HepG2 (cell line): ENCODE results near the gene UPB1. TPM values are rescaled to one million over a fixed set of nuclear protein-coding genes. Genes with fewer than 3 reads are reported as not detected.
A peak's percentile ranks its signal among the peaks of the same experiment; 100 is the strongest.

Experiments used
- ARNT ChIP-seq: fragments of 450-650 bp; IDR thresholded peaks from 2 replicates; pipeline ENCODE4 v1.6.1; 2017
- GTF3A ChIP-seq: sonication (generic); formaldehyde crosslinking; conservative IDR thresholded peaks from 2 replicates; pipeline ENCODE4 v1.4.0; 2020; ENCODE audit warnings: mild to moderate bottlenecking, missing genetic modification reagents
- HDAC6 ChIP-seq: fragments of 200-600 bp; sonication (generic); IDR thresholded peaks from 2 replicates; pipeline ENCODE4 v1.7.0; 2017; ENCODE audit warnings: mild to moderate bottlenecking, antibody characterized with exemption, low read length, low read depth
- HNRNPK ChIP-seq: fragments of 200-400 bp; formaldehyde crosslinking; IDR thresholded peaks from 2 replicates; pipeline ENCODE4 v1.6.1; 2018; ENCODE audit warnings: low read length, low read depth, moderate library complexity, mild to moderate bottlenecking; ENCODE audit not compliant: poor library complexity, severe bottlenecking
- JUND ChIP-seq: sonication (generic); formaldehyde crosslinking; IDR thresholded peaks from 2 replicates; pipeline ENCODE4 v1.8.0; 2022; ENCODE audit warnings: mild to moderate bottlenecking, missing genetic modification reagents
- MAFK ChIP-seq, 2 experiments: IDR thresholded peaks in 1 of 2; conservative IDR thresholded peaks in 1 of 2; 2 replicates each; pipeline ENCODE4 v1.6.1; 2011; ENCODE audit warnings: improper control_type of control experiment in 2 of 2, low read length in 2 of 2
- MLLT10 ChIP-seq: sonication (generic); formaldehyde crosslinking; IDR thresholded peaks from 2 replicates; pipeline ENCODE4 v1.4.0; 2020; ENCODE audit warnings: missing genetic modification reagents
- RAD21 ChIP-seq: fragments of 450-650 bp; formaldehyde crosslinking; IDR thresholded peaks from 2 replicates; pipeline ENCODE4 v1.5.0; 2020; ENCODE audit warnings: mild to moderate bottlenecking
- RORA ChIP-seq: sonication (generic); formaldehyde crosslinking; IDR thresholded peaks from 2 replicates; pipeline ENCODE4 v1.5.0; 2020; ENCODE audit warnings: mild to moderate bottlenecking, missing genetic modification reagents, moderate library complexity
- SCMH1 ChIP-seq: sonication (generic); formaldehyde crosslinking; IDR thresholded peaks from 2 replicates; pipeline ENCODE4 v1.9.0; 2021; ENCODE audit warnings: missing genetic modification reagents, mild to moderate bottlenecking, borderline replicate concordance
- ZFX ChIP-seq: sonication (generic); formaldehyde crosslinking; IDR thresholded peaks from 2 replicates; pipeline ENCODE4 v1.4.0; 2020; ENCODE audit warnings: mild to moderate bottlenecking, low read depth, missing genetic modification reagents, moderate library complexity
- ZNF558 ChIP-seq: sonication (generic); formaldehyde crosslinking; IDR thresholded peaks from 2 replicates; pipeline ENCODE4 v1.9.0; 2022; ENCODE audit warnings: mild to moderate bottlenecking, missing genetic modification reagents, borderline replicate concordance
- ZNF792 ChIP-seq: IDR thresholded peaks from 2 replicates; pipeline ENCODE4 v1.6.1; 2016
- ZSCAN9 ChIP-seq: IDR thresholded peaks from 2 replicates; pipeline ENCODE4 v1.6.1; 2016; ENCODE audit warnings: borderline replicate concordance
- polyA plus RNA-seq, 8 experiments: library from polyadenylated mRNA; depleted of rRNA in 3 of 8; stranded (reverse) in 7 of 8; unstranded in 1 of 8; fragments of >200 nt; fragmentation: Illumina TruSeq in 4 of 8; extraction: Trizol in 4 of 8; gene quantifications; 2 replicates each; pipeline versions ENCODE4 v1.2.1 to v1.2.3, GENCODE V29; 2011 to 2016; ENCODE audit warnings: low read depth in 4 of 8, missing spikeins in 1 of 8, mixed read lengths in 1 of 8; ENCODE audit not compliant: insufficient read depth in 1 of 8
- total RNA-seq, 5 experiments: library from RNA; depleted of rRNA; stranded (reverse); fragments of >200 nt; fragmentation: Illumina TruSeq; extraction: Trizol; gene quantifications; 2 replicates each; pipeline ENCODE4 v1.2.3, GENCODE V29; 2016; ENCODE audit warnings: low read depth in 1 of 5
- TF ChIP-seq, protein P1 (sequence below): IDR thresholded peaks from 2 replicates; pipeline ENCODE4 v1.6.1; 2016; ENCODE audit warnings: control low read depth
- TF ChIP-seq, protein P2 (sequence below): sonication (generic); formaldehyde crosslinking; IDR thresholded peaks from 2 replicates; pipeline ENCODE4 v1.4.0; 2020; ENCODE audit warnings: missing genetic modification reagents
- TF ChIP-seq, protein P3 (sequence below): sonication (generic); formaldehyde crosslinking; IDR thresholded peaks from 2 replicates; pipeline ENCODE4 v1.8.1; 2023; ENCODE audit warnings: mild to moderate bottlenecking, missing genetic modification reagents, borderline replicate concordance
- TF ChIP-seq, protein P4 (sequence below): sonication (generic); formaldehyde crosslinking; IDR thresholded peaks from 2 replicates; pipeline ENCODE4 v1.4.0; 2020; ENCODE audit warnings: missing genetic modification reagents, borderline replicate concordance
- TF ChIP-seq, protein P5 (sequence below): IDR thresholded peaks from 2 replicates; pipeline ENCODE4 v1.6.1; 2016; ENCODE audit warnings: missing compliant biosample characterization, missing genetic modification reagents, borderline replicate concordance
- TF ChIP-seq, protein P6 (sequence below): sonication (generic); formaldehyde crosslinking; IDR thresholded peaks from 2 replicates; pipeline ENCODE4 v1.4.0; 2020; ENCODE audit warnings: mild to moderate bottlenecking, missing genetic modification reagents
- TF ChIP-seq, protein P7 (sequence below): sonication (generic); formaldehyde crosslinking; IDR thresholded peaks from 2 replicates; pipeline ENCODE4 v1.8.0; 2022; ENCODE audit warnings: missing genetic modification reagents, mild to moderate bottlenecking, inconsistent platforms, borderline replicate concordance

UPB1 gene
- total and polyA plus RNA-seq, 2 of the 13 experiments (the other 11 are each of a cell fraction or from before 2014, with no cell fraction given): 0.38 to 1.2 TPM

DNA sequence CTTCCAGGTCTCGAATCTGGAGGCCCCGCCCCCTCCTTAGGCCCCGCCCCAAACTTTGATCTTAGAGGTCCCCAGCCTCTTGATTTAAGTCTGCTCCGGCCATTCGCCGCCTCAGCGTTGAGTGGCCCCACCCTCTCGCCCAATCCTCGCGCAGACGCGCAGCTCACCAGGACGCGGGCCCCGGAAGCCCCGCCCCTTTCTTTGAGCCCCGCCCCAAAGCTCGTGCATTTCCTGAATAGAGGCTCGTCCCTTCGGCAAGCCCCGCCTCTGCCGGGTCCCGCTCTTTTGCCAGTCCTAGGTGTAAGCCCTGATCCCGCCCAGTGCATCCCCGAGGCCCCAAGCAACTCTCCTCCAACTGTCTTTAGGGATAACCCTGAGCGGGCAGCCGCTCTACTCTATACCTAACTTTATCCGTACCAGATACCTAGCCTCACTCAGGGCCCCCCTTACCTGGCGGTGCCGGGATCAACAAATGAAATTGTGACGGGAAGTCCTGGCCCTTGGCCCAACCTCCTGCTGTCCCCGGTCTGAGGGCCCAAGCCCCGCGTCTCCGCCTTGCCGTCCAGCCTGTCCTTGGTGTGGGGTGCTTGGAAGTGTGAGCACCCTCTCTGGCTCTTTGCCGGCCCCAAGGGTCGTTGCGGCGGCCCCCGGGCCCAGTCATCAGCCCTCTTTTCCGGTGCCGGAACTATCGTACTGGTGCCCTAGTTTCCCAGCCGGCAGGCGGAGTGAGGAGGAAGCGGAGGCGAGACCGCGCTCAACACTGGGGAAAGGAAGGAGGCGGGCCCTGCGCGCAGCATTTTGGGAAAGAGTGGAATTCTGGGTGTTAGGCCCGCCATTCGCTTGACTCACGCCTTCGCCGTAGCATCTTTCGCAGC is 60.3 kb downstream of the UPB1 start, which contains the start of gene SNRPD3 (continued):
- TF ChIP-seq, protein P1, sequence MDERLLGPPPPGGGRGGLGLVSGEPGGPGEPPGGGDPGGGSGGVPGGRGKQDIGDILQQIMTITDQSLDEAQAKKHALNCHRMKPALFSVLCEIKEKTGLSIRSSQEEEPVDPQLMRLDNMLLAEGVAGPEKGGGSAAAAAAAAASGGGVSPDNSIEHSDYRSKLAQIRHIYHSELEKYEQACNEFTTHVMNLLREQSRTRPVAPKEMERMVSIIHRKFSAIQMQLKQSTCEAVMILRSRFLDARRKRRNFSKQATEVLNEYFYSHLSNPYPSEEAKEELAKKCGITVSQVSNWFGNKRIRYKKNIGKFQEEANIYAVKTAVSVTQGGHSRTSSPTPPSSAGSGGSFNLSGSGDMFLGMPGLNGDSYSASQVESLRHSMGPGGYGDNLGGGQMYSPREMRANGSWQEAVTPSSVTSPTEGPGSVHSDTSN (CRISPR knock-in tag): 0 out of 2 replicates have a peak, but pooled peaks have one; percentile 15
- TF ChIP-seq MAFK (conservative IDR thresholded peaks at IDR 0.05 in 1 of 2, IDR thresholded peaks at IDR 0.05 in 1 of 2; ENCODE audit: low read length in 2 of 2) (0 out of 4 replicates have a peak, but pooled peaks of 1 of the 2 experiments have one; percentile 1), JUND (peak; percentile 62; the same call in 1 of the 2 replicates), GTF3A (CRISPR knock-in tag) (no peak), RORA (no peak), RAD21 (0 out of 2 replicates have a peak, but pooled peaks have one; percentile 35), ZSCAN9 (peak; percentile 93), SCMH1 (no peak), MLLT10 (CRISPR knock-in tag) (no peak), ARNT (no peak), ZNF558 (CRISPR knock-in tag) (no peak), ZFX (CRISPR knock-in tag) (peak; percentile 99), ZNF792 (CRISPR knock-in tag) (peak; percentile 91), HDAC6 (no peak), HNRNPK (no peak)
- TF ChIP-seq, protein P2, sequence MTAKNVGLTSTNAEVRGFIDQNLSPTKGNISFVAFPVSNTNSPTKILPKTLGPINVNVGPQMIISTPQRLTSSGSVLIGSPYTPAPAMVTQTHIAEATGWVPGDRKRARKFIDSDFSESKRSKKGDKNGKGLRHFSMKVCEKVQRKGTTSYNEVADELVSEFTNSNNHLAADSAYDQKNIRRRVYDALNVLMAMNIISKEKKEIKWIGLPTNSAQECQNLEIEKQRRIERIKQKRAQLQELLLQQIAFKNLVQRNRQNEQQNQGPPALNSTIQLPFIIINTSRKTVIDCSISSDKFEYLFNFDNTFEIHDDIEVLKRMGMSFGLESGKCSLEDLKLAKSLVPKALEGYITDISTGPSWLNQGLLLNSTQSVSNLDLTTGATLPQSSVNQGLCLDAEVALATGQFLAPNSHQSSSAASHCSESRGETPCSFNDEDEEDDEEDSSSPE (CRISPR knock-in tag): no peak; the same call in none of the 2 replicates
- TF ChIP-seq, protein P3, sequence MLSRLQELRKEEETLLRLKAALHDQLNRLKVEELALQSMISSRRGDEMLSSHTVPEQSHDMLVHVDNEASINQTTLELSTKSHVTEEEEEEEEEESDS (CRISPR knock-in tag): peak; percentile 92
- TF ChIP-seq, protein P4, sequence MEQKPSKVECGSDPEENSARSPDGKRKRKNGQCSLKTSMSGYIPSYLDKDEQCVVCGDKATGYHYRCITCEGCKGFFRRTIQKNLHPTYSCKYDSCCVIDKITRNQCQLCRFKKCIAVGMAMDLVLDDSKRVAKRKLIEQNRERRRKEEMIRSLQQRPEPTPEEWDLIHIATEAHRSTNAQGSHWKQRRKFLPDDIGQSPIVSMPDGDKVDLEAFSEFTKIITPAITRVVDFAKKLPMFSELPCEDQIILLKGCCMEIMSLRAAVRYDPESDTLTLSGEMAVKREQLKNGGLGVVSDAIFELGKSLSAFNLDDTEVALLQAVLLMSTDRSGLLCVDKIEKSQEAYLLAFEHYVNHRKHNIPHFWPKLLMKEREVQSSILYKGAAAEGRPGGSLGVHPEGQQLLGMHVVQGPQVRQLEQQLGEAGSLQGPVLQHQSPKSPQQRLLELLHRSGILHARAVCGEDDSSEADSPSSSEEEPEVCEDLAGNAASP (CRISPR knock-in tag): peak; percentile 75
- TF ChIP-seq, protein P5, sequence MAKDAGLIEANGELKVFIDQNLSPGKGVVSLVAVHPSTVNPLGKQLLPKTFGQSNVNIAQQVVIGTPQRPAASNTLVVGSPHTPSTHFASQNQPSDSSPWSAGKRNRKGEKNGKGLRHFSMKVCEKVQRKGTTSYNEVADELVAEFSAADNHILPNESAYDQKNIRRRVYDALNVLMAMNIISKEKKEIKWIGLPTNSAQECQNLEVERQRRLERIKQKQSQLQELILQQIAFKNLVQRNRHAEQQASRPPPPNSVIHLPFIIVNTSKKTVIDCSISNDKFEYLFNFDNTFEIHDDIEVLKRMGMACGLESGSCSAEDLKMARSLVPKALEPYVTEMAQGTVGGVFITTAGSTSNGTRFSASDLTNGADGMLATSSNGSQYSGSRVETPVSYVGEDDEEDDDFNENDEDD (CRISPR knock-in tag): peak; percentile 84; the same call in 1 of the 2 replicates
- TF ChIP-seq, protein P6, sequence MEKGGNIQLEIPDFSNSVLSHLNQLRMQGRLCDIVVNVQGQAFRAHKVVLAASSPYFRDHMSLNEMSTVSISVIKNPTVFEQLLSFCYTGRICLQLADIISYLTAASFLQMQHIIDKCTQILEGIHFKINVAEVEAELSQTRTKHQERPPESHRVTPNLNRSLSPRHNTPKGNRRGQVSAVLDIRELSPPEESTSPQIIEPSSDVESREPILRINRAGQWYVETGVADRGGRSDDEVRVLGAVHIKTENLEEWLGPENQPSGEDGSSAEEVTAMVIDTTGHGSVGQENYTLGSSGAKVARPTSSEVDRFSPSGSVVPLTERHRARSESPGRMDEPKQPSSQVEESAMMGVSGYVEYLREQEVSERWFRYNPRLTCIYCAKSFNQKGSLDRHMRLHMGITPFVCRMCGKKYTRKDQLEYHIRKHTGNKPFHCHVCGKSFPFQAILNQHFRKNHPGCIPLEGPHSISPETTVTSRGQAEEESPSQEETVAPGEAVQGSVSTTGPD (CRISPR knock-in tag): 0 out of 2 replicates have a peak, but pooled peaks have one; percentile 19
- TF ChIP-seq, protein P7, sequence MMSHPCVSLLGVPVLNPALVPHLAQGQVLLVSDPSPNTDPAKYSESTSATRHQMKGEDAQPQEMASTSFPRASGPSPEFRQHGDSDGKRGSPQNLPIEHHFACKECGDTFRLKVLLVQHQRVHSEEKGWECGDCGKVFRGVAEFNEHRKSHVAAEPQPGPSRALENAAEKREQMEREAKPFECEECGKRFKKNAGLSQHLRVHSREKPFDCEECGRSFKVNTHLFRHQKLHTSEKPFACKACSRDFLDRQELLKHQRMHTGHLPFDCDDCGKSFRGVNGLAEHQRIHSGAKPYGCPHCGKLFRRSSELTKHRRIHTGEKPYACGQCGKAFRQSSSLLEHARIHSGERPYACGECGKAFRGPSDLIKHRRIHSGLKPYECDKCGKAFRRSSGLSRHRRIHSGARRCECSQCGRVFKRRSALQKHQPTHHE (CRISPR knock-in tag): peak; percentile 45; the same call in 1 of the 2 replicates
